ENCODE results near the gene WDR35. TPM values are rescaled to one million over a fixed set of nuclear protein-coding genes. Genes with fewer than 3 reads are reported as not detected.

Gene WDR35
- total RNA-seq, 3 donors from 2014 or later, result 8.6 to 10.6 (median 9.0) TPM

- peaks cover 16% of the 10 kb centered on the region for H3K9me3 Mint-ChIP-seq
These were observed 28.8 kb upstream of the WDR35 start for GRCh38 chr2:20018601-20019152.

GRCh38 chr2:20016346-20016745 lies 26.4 kb upstream of the WDR35 start:
- H3K4me1 Mint-ChIP-seq (ENCODE audit: low read depth), result peaks cover 9% of the 10 kb centered on the region
- peaks cover 8% of the 10 kb centered on the region for H3K9me3 Mint-ChIP-seq
- ATAC-seq (no peak), DNase-seq (no peak)
- no peak overlapping the region for H3K4me3 Mint-ChIP-seq
- H3K36me3 Mint-ChIP-seq (ENCODE audit: insufficient read depth), result no peaks in the 10 kb centered on the region
- H3K27me3 Mint-ChIP-seq (ENCODE audit: low read depth), result peaks cover 24% of the 10 kb centered on the region

More at GRCh38 chr2:20018601-20019152, 28.8 kb upstream of the WDR35 start:
- Mint-ChIP-seq H3K27me3 (ENCODE audit: low read depth) (peaks cover 7% of the 10 kb centered on the region), H3K36me3 (ENCODE audit: insufficient read depth) (no peaks in the 10 kb centered on the region), H3K4me3 (no peak overlapping the region), H3K4me1 (ENCODE audit: low read depth) (no peaks in the 10 kb centered on the region)
- DNase-seq, result no peak
- ATAC-seq, result no peak

GRCh38 chr2:20015482-20016083 lies 25.7 kb upstream of the WDR35 start:
- Mint-ChIP-seq H3K4me1 (ENCODE audit: low read depth) (peaks cover 9% of the 10 kb centered on the region), H3K36me3 (ENCODE audit: insufficient read depth) (no peaks in the 10 kb centered on the region), H3K4me3 (no peak overlapping the region), H3K9me3 (peaks cover 5% of the 10 kb centered on the region), H3K27me3 (ENCODE audit: low read depth) (peaks cover 31% of the 10 kb centered on the region)
- DNase-seq (no peak), ATAC-seq (no peak)

- Mint-ChIP-seq H3K4me3 (peak overlapping the region; percentile 61), H3K27me3 (ENCODE audit: low read depth) (peaks cover 42% of the 10 kb centered on the region), H3K36me3 (ENCODE audit: insufficient read depth) (no peaks in the 10 kb centered on the region), H3K9me3 (no peaks in the 10 kb centered on the region), H3K4me1 (ENCODE audit: low read depth) (peaks cover 9% of the 10 kb centered on the region)
- DNase-seq (no peak), ATAC-seq (no peak)
These were observed 23.4 kb upstream of the WDR35 start for GRCh38 chr2:20013126-20013849.

- ATAC-seq, result peak; percentile 71 to 73
- no peak for DNase-seq
- Mint-ChIP-seq H3K4me3 (peak within 1 kb of the TSS; percentile 61), H3K27me3 (ENCODE audit: low read depth) (peaks cover 42% of the 10 kb centered on the region), H3K4me1 (ENCODE audit: low read depth) (peaks cover 9% of the 10 kb centered on the region), H3K36me3 (ENCODE audit: insufficient read depth) (no peaks in the 10 kb centered on the region), H3K9me3 (no peaks in the 10 kb centered on the region)
These were observed 22.6 kb upstream of the WDR35 start, which contains the start of gene MATN3 for GRCh38 chr2:20012282-20013125. Gene MATN3, minus strand, starts transcription at chr2:20012668. Its CDS starts 37 bp downstream, at chr2:20012631.

- Mint-ChIP-seq H3K4me3 (peak overlapping the region; percentile 48), H3K36me3 (ENCODE audit: insufficient read depth) (no peaks in the 10 kb centered on the region), H3K9me3 (no peaks in the 10 kb centered on the region), H3K4me1 (ENCODE audit: low read depth) (peaks cover 9% of the 10 kb centered on the region), H3K27me3 (ENCODE audit: low read depth) (peaks cover 42% of the 10 kb centered on the region)
- no peak for ATAC-seq
- DNase-seq, result no peak
These were observed 22.1 kb upstream of the WDR35 start for GRCh38 chr2:20012032-20012281.

- ATAC-seq, result no peak
- Mint-ChIP-seq H3K27me3 (ENCODE audit: low read depth) (peaks cover 44% of the 10 kb centered on the region), H3K4me1 (ENCODE audit: low read depth) (peaks cover 9% of the 10 kb centered on the region), H3K4me3 (peak overlapping the region; percentile 48), H3K36me3 (ENCODE audit: insufficient read depth) (no peaks in the 10 kb centered on the region), H3K9me3 (no peaks in the 10 kb centered on the region)
- no peak for DNase-seq
These were observed 21.5 kb upstream of the WDR35 start for GRCh38 chr2:20011276-20012031.

GRCh38 chr2:20008703-20009102 lies 18.8 kb upstream of the WDR35 start:
- H3K9me3 Mint-ChIP-seq, result no peaks in the 10 kb centered on the region
- no peak for ATAC-seq
- H3K4me3 Mint-ChIP-seq, result no peak overlapping the region
- H3K27me3 Mint-ChIP-seq (ENCODE audit: low read depth), result peaks cover 42% of the 10 kb centered on the region
- no peak for DNase-seq
- no peaks in the 10 kb centered on the region for H3K36me3 Mint-ChIP-seq (ENCODE audit: insufficient read depth)
- H3K4me1 Mint-ChIP-seq (ENCODE audit: low read depth), result peaks cover 9% of the 10 kb centered on the region

- Mint-ChIP-seq H3K4me1 (ENCODE audit: low read depth) (no peaks in the 10 kb centered on the region), H3K27me3 (ENCODE audit: low read depth) (peaks cover 28% of the 10 kb centered on the region), H3K9me3 (no peaks in the 10 kb centered on the region), H3K36me3 (ENCODE audit: insufficient read depth) (no peaks in the 10 kb centered on the region), H3K4me3 (no peak overlapping the region)
- no peak for DNase-seq
- no peak for ATAC-seq
These were observed 16.1 kb upstream of the WDR35 start for GRCh38 chr2:20005891-20006470.

GRCh38 chr2:20005067-20005627 lies 15.2 kb upstream of the WDR35 start:
- DNase-seq (no peak), ATAC-seq (no peak)
- no peak overlapping the region for H3K4me3 Mint-ChIP-seq
- H3K9me3 Mint-ChIP-seq, result no peaks in the 10 kb centered on the region
- peaks cover 20% of the 10 kb centered on the region for H3K27me3 Mint-ChIP-seq (ENCODE audit: low read depth)
- no peaks in the 10 kb centered on the region for H3K4me1 Mint-ChIP-seq (ENCODE audit: low read depth)
- no peaks in the 10 kb centered on the region for H3K36me3 Mint-ChIP-seq (ENCODE audit: insufficient read depth)

- Mint-ChIP-seq H3K36me3 (ENCODE audit: insufficient read depth) (no peaks in the 10 kb centered on the region), H3K4me1 (ENCODE audit: low read depth) (no peaks in the 10 kb centered on the region), H3K27me3 (ENCODE audit: low read depth) (peaks cover 22% of the 10 kb centered on the region), H3K4me3 (no peak overlapping the region), H3K9me3 (no peaks in the 10 kb centered on the region)
- no peak for ATAC-seq
- no peak for DNase-seq
These were observed 11.5 kb upstream of the WDR35 start for GRCh38 chr2:20001361-20001863.

GRCh38 chr2:19993731-19994130 lies 3.8 kb upstream of the WDR35 start:
- H3K4me1 Mint-ChIP-seq (ENCODE audit: low read depth), result peaks cover 13% of the 10 kb centered on the region
- H3K9me3 Mint-ChIP-seq, result peaks cover 5% of the 10 kb centered on the region
- ATAC-seq (no peak), DNase-seq (no peak)
- no peaks in the 10 kb centered on the region for H3K36me3 Mint-ChIP-seq (ENCODE audit: insufficient read depth)
- no peak overlapping the region for H3K4me3 Mint-ChIP-seq
- H3K27me3 Mint-ChIP-seq (ENCODE audit: low read depth), result peaks cover 31% of the 10 kb centered on the region

GRCh38 chr2:19991895-19992294 lies 2.0 kb upstream of the WDR35 start:
- Mint-ChIP-seq H3K4me1 (ENCODE audit: low read depth) (peaks cover 21% of the 10 kb centered on the region), H3K9me3 (peaks cover 5% of the 10 kb centered on the region), H3K36me3 (ENCODE audit: insufficient read depth) (no peaks in the 10 kb centered on the region), H3K27me3 (ENCODE audit: low read depth) (peaks cover 27% of the 10 kb centered on the region), H3K4me3 (no peak overlapping the region)
- DNase-seq (no peak), ATAC-seq (no peak)
